Upper lobe of right lung (tissue), 1 donor: Measurements from ENCODE around the gene ZSWIM3. TPM values are rescaled to one million over a fixed set of nuclear protein-coding genes. Genes with fewer than 3 reads are reported as not detected.
A peak's percentile ranks its signal among the peaks of the same experiment; 100 is the strongest.

Experiments used
- ATAC-seq: fragments of 200-7000 bp; cut with Tn5 transposase; one replicate; pipeline ENCODE4 v1.9.1; 2020; ENCODE audit warnings: mild to moderate bottlenecking, moderate library complexity
- DNase-seq: peaks from one replicate; pipeline ENCODE4 v3.0.0-alpha.2; 2020
- H3K27ac ChIP-seq: fragments of 200-600 bp; one replicate; pipeline ENCODE4 v1.8.0; 2022
- H3K27me3 ChIP-seq: fragments of 200-600 bp; one replicate; pipeline ENCODE4 v1.8.0; 2022; ENCODE audit warnings: mild to moderate bottlenecking
- H3K36me3 ChIP-seq: fragments of 200-600 bp; one replicate; pipeline ENCODE4 v1.8.0; 2022
- H3K4me1 ChIP-seq: fragments of 200-600 bp; one replicate; pipeline ENCODE4 v1.8.0; 2022
- H3K4me3 ChIP-seq: fragments of 200-600 bp; one replicate; pipeline ENCODE4 v1.8.0; 2022; ENCODE audit warnings: mild to moderate bottlenecking
- H3K9me3 ChIP-seq: fragments of 200-600 bp; one replicate; pipeline ENCODE4 v1.8.0; 2022
- CTCF ChIP-seq: fragments of 200-600 bp; IDR thresholded peaks from one replicate; pipeline ENCODE4 v1.8.0; 2022; ENCODE audit warnings: antibody characterized with exemption
- intact Hi-C: fragments of 100-400 bp; cut with DNase I; formaldehyde crosslinking; loops from one replicate; pipeline ENCODE4 v1.11.0; 2022
- total RNA-seq: library from RNA; stranded (reverse); fragmentation: NEBNext Ultra II Directional; extraction: Animal tissue kit (Norgen Biotek cat#: 25700); gene quantifications from one replicate; pipeline ENCODE4 v1.2.1, GENCODE V29; 2021
- donor health status: DM: no; HTN: yes; CAD: no; lungs with severe emphysema.

The ZSWIM3 gene
- total RNA-seq, 1 donor from 2014 or later: 4.0 TPM

DNA sequence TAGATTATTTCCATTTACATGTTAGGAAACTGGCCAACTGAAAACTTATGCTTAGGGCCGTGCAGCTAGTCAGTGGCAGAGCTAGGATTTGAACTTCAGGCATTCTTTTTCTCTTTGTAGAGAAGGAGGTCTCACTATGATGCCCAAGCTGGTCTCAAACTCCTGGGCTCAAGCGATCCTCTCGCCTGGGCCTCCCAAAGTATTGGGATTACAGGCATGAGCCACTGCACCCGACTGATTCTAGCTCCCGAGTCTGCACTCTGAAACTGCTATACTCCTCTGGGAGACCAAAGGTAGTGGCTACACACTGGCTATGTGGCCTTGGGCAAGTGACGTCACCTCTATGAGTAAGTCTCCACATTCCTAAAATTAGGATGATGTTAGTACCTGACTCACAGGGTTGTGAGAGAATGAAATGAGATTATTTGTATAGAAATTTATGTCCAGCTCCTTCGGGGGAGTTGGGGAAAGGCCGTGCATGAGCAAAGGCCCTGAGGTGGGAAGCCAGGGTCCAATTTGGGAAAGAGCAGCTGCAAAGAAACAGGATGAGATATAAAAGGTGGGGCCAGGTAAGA is 48.2 kb downstream of the ZSWIM3 start:
- Histone ChIP-seq H3K27ac (no peak overlapping the region), H3K9me3 (no peaks in the 10 kb centered on the region), H3K4me3 (no peak overlapping the region), H3K27me3 (no peaks in the 10 kb centered on the region), H3K36me3 (peaks cover 6% of the 10 kb centered on the region), H3K4me1 (no peaks in the 10 kb centered on the region)
- ATAC-seq (no peak), DNase-seq (no peak)
- TF ChIP-seq CTCF: no peak
- intact Hi-C loops: no loop called here

- DNase-seq: no peak
- H3K4me3 ChIP-seq: no peak overlapping the region
- no peak overlapping the region for H3K27ac ChIP-seq
- H3K9me3 ChIP-seq: no peaks in the 10 kb centered on the region
- intact Hi-C loops: no loop called here
- H3K36me3 ChIP-seq: no peaks in the 10 kb centered on the region
- H3K27me3 ChIP-seq: no peaks in the 10 kb centered on the region
- peaks cover 12% of the 10 kb centered on the region for H3K4me1 ChIP-seq
- TF ChIP-seq CTCF: no peak
- ATAC-seq: no peak
Observed at GRCh38 chr20:45907219-45907948, 50.0 kb downstream of the ZSWIM3 start.

DNA sequence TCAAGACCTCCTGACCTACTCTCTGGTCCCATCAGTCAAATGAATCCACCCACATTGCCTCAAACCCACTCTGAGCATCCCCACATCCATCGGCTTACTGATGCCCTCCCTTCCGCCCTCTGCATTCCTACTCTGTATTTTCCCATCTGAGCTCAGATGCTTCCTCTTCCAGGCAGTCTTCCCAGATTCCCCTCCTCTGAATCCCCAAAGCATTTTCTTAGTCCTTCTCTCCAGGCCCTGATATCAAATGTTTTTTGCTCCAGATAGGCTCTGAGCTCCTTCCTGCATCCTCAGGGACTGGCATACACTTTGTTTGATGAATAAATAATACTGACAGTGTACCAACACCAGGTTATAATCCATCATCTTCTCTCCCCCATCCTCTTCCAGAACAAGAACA is 50.7 kb downstream of the ZSWIM3 start:
- TF ChIP-seq CTCF: no peak
- intact Hi-C loops: no loop called here
- H3K4me1 ChIP-seq: peaks cover 15% of the 10 kb centered on the region
- no peak for DNase-seq
- no peak for ATAC-seq
- H3K27ac ChIP-seq: no peak overlapping the region
- no peak overlapping the region for H3K4me3 ChIP-seq
- H3K36me3 ChIP-seq: no peaks in the 10 kb centered on the region
- no peaks in the 10 kb centered on the region for H3K9me3 ChIP-seq
- no peaks in the 10 kb centered on the region for H3K27me3 ChIP-seq

- Histone ChIP-seq H3K4me1 (peaks cover 19% of the 10 kb centered on the region), H3K36me3 (no peaks in the 10 kb centered on the region), H3K27ac (no peak overlapping the region), H3K9me3 (no peaks in the 10 kb centered on the region), H3K27me3 (no peaks in the 10 kb centered on the region), H3K4me3 (no peak overlapping the region)
- no peak for TF ChIP-seq CTCF
- ATAC-seq: no peak
- intact Hi-C loops: no loop called here
- no peak for DNase-seq
Observed at GRCh38 chr20:45909336-45909808, 52.0 kb downstream of the ZSWIM3 start.

DNA sequence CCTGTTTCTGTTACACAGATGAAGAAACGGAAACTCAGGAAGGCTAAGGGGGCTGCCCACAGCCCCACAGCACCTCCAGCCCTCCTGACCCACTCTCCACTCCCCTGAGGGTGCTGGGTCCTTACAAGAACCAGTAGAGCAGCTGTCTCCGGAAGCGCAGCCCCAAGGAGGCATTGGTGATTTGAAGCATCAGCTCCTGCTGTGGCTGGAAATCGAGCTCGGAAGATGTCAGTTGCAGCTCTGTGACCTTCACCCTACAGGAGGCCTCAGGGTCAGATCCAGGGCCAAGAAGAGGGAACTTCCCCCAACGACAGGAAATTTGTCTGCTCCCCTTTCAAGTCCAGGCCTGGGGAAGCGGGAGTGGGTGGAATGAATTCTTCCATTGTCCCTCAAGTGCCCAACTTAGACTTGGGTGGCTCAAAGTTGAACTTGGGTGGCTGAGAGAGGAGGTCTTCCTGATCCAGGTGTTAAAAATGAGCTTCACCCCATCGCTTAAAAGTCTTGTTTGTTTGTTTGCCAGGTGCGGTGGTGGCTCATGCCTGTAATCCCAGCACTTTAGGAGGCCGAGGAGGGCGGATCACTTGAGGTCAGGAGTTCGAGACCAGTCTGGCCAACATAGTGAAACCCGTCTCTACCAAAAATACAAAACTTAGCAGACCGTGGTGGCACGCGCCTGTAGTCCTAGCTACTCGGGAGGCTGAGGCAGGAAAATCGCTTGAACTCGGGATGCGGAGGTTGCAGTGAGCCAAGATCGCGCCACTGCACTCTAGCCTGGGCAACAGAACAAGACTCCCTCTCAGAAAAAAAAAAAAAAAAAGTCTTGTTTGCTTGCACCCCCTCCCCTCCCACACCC is 52.6 kb downstream of the ZSWIM3 start:
- H3K36me3 ChIP-seq: no peaks in the 10 kb centered on the region
- H3K9me3 ChIP-seq: no peaks in the 10 kb centered on the region
- TF ChIP-seq CTCF: no peak
- no peaks in the 10 kb centered on the region for H3K27me3 ChIP-seq
- H3K4me1 ChIP-seq: peaks cover 25% of the 10 kb centered on the region
- H3K4me3 ChIP-seq: peak overlapping the region; percentile 58
- H3K27ac ChIP-seq: no peak overlapping the region
- intact Hi-C loops: no loop called here
- DNase-seq: no peak
- peak; percentile 19 for ATAC-seq
